ENCODE results near the gene SET.

GRCh38 chr9:128651798-128652197 is 37.2 kb upstream of the SET start:
- no peak for TF ChIP-seq KAT7 (CRISPR knock-in tag; IDR thresholded peaks at IDR 0.05; ENCODE audit: borderline replicate concordance)
- no peak for TF ChIP-seq SP1 (CRISPR knock-in tag; conservative IDR thresholded peaks at IDR 0.05)
- TF ChIP-seq EMX1 (CRISPR knock-in tag; IDR thresholded peaks at IDR 0.05) = no peak
- TF ChIP-seq ATF6 (CRISPR knock-in tag; IDR thresholded peaks at IDR 0.05) = no peak
- TF ChIP-seq RELA (CRISPR knock-in tag; IDR thresholded peaks at IDR 0.05; ENCODE audit: borderline replicate concordance) = no peak
- no peak for TF ChIP-seq CTCF (IDR thresholded peaks at IDR 0.05)
- no peak for TF ChIP-seq ARID4B (CRISPR knock-in tag; IDR thresholded peaks at IDR 0.05; ENCODE audit: borderline replicate concordance)
- no peak for TF ChIP-seq ZNF263 (CRISPR knock-in tag; IDR thresholded peaks at IDR 0.05; ENCODE audit: low read depth)
- TF ChIP-seq NR2C2 (CRISPR knock-in tag; IDR thresholded peaks at IDR 0.05) = no peak
- no peak for TF ChIP-seq USF1 (CRISPR knock-in tag; IDR thresholded peaks at IDR 0.05)
- TF ChIP-seq FOXP1 (CRISPR knock-in tag; IDR thresholded peaks at IDR 0.05; ENCODE audit: borderline replicate concordance) = no peak
